OCI-LY1 (cell line): Measurements from ENCODE around the gene TFG.

Experiments
- H2AFZ ChIP-seq: fragments of 200-600 bp; sonication (generic), shearing (Covaris generic); 2 replicates; pipeline ENCODE4 v1.6.0; 2014; ENCODE audit warnings: antibody characterized with exemption, mild to moderate bottlenecking, low read length
- H3F3A ChIP-seq: fragments of 200-600 bp; sonication (generic), shearing (Covaris generic); 2 replicates; pipeline ENCODE4 v1.6.0; 2014; ENCODE audit warnings: mild to moderate bottlenecking, antibody characterized with exemption, low read length, moderate library complexity; ENCODE audit not compliant: insufficient read depth
- H3K27ac ChIP-seq: fragments of 200-600 bp; sonication (generic); 2 replicates; pipeline ENCODE4 v1.5.1; 2014; ENCODE audit warnings: low read length, mixed run types, mild to moderate bottlenecking, low read depth; ENCODE audit not compliant: poor library complexity, severe bottlenecking
- H3K27me3 ChIP-seq: fragments of 200-600 bp; sonication (generic); 2 replicates; pipeline ENCODE4 v1.6.0; 2014; ENCODE audit warnings: antibody characterized with exemption, mild to moderate bottlenecking, low read length, moderate library complexity; ENCODE audit not compliant: insufficient read depth
- H3K36me3 ChIP-seq: fragments of 200-600 bp; sonication (generic); 2 replicates; pipeline ENCODE4 v1.6.1; 2014; ENCODE audit warnings: mild to moderate bottlenecking, antibody characterized with exemption, low read length, moderate library complexity, mixed read lengths; ENCODE audit not compliant: insufficient read depth
- H3K4me1 ChIP-seq: fragments of 200-600 bp; sonication (generic); 2 replicates; pipeline ENCODE4 v1.5.1; 2014; ENCODE audit warnings: mild to moderate bottlenecking, low read length, moderate library complexity; ENCODE audit not compliant: insufficient read depth, severe bottlenecking
- H3K4me2 ChIP-seq: fragments of 200-600 bp; sonication (generic), shearing (Covaris generic); 2 replicates; pipeline ENCODE4 v1.6.1; 2014; ENCODE audit warnings: low read length
- H3K4me3 ChIP-seq: fragments of 200-600 bp; sonication (generic); 2 replicates; pipeline ENCODE4 v1.5.1; 2014; ENCODE audit warnings: low read length, low read depth, mild to moderate bottlenecking, mixed read lengths; ENCODE audit not compliant: poor library complexity, severe bottlenecking
- H3K79me2 ChIP-seq: fragments of 200-600 bp; shearing (Covaris generic); 2 replicates; pipeline ENCODE4 v1.6.1; 2016; ENCODE audit warnings: mixed run types, low read length, mixed read lengths; ENCODE audit not compliant: insufficient read depth
- H3K9ac ChIP-seq: fragments of 200-600 bp; sonication (generic), shearing (Covaris generic); 2 replicates; pipeline ENCODE4 v1.6.1; 2014; ENCODE audit warnings: mild to moderate bottlenecking, low read length, mixed read lengths
- H3K9me2 ChIP-seq: fragments of 200-600 bp; sonication (generic), shearing (Covaris generic); 2 replicates; pipeline ENCODE4 v1.6.1; 2014; ENCODE audit warnings: low read depth, mild to moderate bottlenecking, low read length, mixed read lengths
- H3K9me3 ChIP-seq: fragments of 200-600 bp; shearing (Covaris generic); 2 replicates; pipeline ENCODE4 v1.6.1; 2014; ENCODE audit warnings: low read length, mixed read lengths
- H4K20me1 ChIP-seq: fragments of 200-600 bp; sonication (generic), shearing (Covaris generic); 2 replicates; pipeline ENCODE4 v1.6.0; 2016; ENCODE audit warnings: mild to moderate bottlenecking, low read length; ENCODE audit not compliant: insufficient read depth
- CTCF ChIP-seq: fragments of 200-600 bp; sonication (generic), shearing (Covaris generic); IDR thresholded peaks from 2 replicates; pipeline ENCODE4 v1.5.1; 2017; ENCODE audit warnings: mild to moderate bottlenecking, antibody characterized with exemption, low read length, moderate library complexity, mixed read lengths
- EZH2 ChIP-seq: fragments of 200-600 bp; sonication (generic), shearing (Covaris generic); IDR thresholded peaks from 2 replicates; pipeline ENCODE4 v1.8.0; 2017; ENCODE audit warnings: borderline replicate concordance, mixed run types, mild to moderate bottlenecking, antibody characterized with exemption, low read length, moderate library complexity, mixed read lengths

Gene TFG

GRCh38 chr3:100746092-100746491 lies 36.8 kb downstream of the TFG start:
- Histone ChIP-seq H3K9ac (no peak overlapping the region), H2AFZ (no peak overlapping the region), H3F3A (no peaks in the 10 kb centered on the region), H3K36me3 (peaks cover 66% of the 10 kb centered on the region), H3K27me3 (no peaks in the 10 kb centered on the region), H3K79me2 (no peaks in the 10 kb centered on the region), H3K27ac (no peak overlapping the region), H3K4me2 (no peak overlapping the region), H4K20me1 (no peaks in the 10 kb centered on the region), H3K9me3 (no peaks in the 10 kb centered on the region), H3K4me1 (no peaks in the 10 kb centered on the region), H3K4me3 (no peak overlapping the region), H3K9me2 (no peaks in the 10 kb centered on the region)
- TF ChIP-seq EZH2, result no peak
- TF ChIP-seq CTCF, result no peak

- Histone ChIP-seq H3K4me2 (no peak overlapping the region), H3K9ac (no peak overlapping the region), H3K27me3 (no peaks in the 10 kb centered on the region), H3K9me3 (no peaks in the 10 kb centered on the region), H3F3A (no peaks in the 10 kb centered on the region), H3K9me2 (no peaks in the 10 kb centered on the region), H3K36me3 (peaks cover 61% of the 10 kb centered on the region), H3K79me2 (no peaks in the 10 kb centered on the region), H2AFZ (no peak overlapping the region), H4K20me1 (no peaks in the 10 kb centered on the region), H3K4me1 (no peaks in the 10 kb centered on the region), H3K27ac (no peak overlapping the region), H3K4me3 (no peak overlapping the region)
- no peak for TF ChIP-seq CTCF
- TF ChIP-seq EZH2, result no peak
Measured at GRCh38 chr3:100748220-100748619, 38.9 kb downstream of the TFG start.

- Histone ChIP-seq H3K9ac (no peak overlapping the region), H4K20me1 (no peaks in the 10 kb centered on the region), H3K9me2 (no peaks in the 10 kb centered on the region), H2AFZ (no peak overlapping the region), H3K27ac (no peak overlapping the region), H3K9me3 (no peaks in the 10 kb centered on the region), H3F3A (no peaks in the 10 kb centered on the region), H3K4me1 (no peaks in the 10 kb centered on the region), H3K36me3 (peaks cover 61% of the 10 kb centered on the region), H3K79me2 (no peaks in the 10 kb centered on the region), H3K4me3 (no peak overlapping the region), H3K4me2 (no peak overlapping the region), H3K27me3 (no peaks in the 10 kb centered on the region)
- TF ChIP-seq EZH2, result no peak
- TF ChIP-seq CTCF, result no peak
Measured at GRCh38 chr3:100748967-100749366, 39.7 kb downstream of the TFG start.
